GM06990 (cell line): Measurements from ENCODE around the gene CCDC201.

Source experiments
- DNase-seq: peaks from one replicate; pipeline ENCODE4 v3.0.0-alpha.2; 2011; ENCODE audit not compliant: insufficient read length; ENCODE audit errors: extremely low read depth
- H3K27me3 ChIP-seq: replicated peaks from 2 replicates; pipeline ENCODE4 v1.6.0; 2011; ENCODE audit warnings: low read length; ENCODE audit not compliant: control insufficient read depth, insufficient read depth
- H3K36me3 ChIP-seq: 2 replicates; pipeline ENCODE4 v1.5.1; 2011; ENCODE audit warnings: low read length; ENCODE audit not compliant: control insufficient read depth, insufficient read depth
- H3K4me3 ChIP-seq: replicated peaks from 2 replicates; pipeline ENCODE4 v1.5.1; 2011; ENCODE audit warnings: low read depth, mild to moderate bottlenecking, control low read depth, low read length
- CTCF ChIP-seq: IDR thresholded peaks from 2 replicates; pipeline ENCODE4 v1.5.1; 2011; ENCODE audit warnings: low read length, control low read depth, mild to moderate bottlenecking, inconsistent platforms; ENCODE audit not compliant: insufficient read depth, poor library complexity, severe bottlenecking

Gene CCDC201

GRCh38 chr7:45892407-45893035 lies 19.6 kb upstream of the CCDC201 start:
- H3K27me3 ChIP-seq = peaks cover 8% of the 10 kb centered on the region; the same call in 1 of the 2 replicates
- H3K4me3 ChIP-seq = no peak overlapping the region
- H3K36me3 ChIP-seq = no peaks in the 10 kb centered on the region
- TF ChIP-seq CTCF = no peak
- no peak for DNase-seq

GRCh38 chr7:45891462-45892402 lies 18.9 kb upstream of the CCDC201 start:
- DNase-seq = no peak
- TF ChIP-seq CTCF = no peak
- H3K4me3 ChIP-seq = no peak overlapping the region
- H3K27me3 ChIP-seq = peaks cover 8% of the 10 kb centered on the region; the same call in 1 of the 2 replicates
- H3K36me3 ChIP-seq = no peaks in the 10 kb centered on the region

- peak; percentile 53 for TF ChIP-seq CTCF
- no peak for DNase-seq
- no peaks in the 10 kb centered on the region for H3K36me3 ChIP-seq
- peaks cover 8% of the 10 kb centered on the region; the same call in 1 of the 2 replicates for H3K27me3 ChIP-seq
- H3K4me3 ChIP-seq = no peak overlapping the region
These were observed 18.1 kb upstream of the CCDC201 start for GRCh38 chr7:45890902-45891461.

GRCh38 chr7:45890125-45890901 lies 17.4 kb upstream of the CCDC201 start:
- Histone ChIP-seq H3K27me3 (peaks cover 8% of the 10 kb centered on the region; the same call in 1 of the 2 replicates), H3K36me3 (no peaks in the 10 kb centered on the region), H3K4me3 (no peak overlapping the region)
- no peak for DNase-seq
- no peak for TF ChIP-seq CTCF

GRCh38 chr7:45889367-45890067 lies 16.6 kb upstream of the CCDC201 start:
- Histone ChIP-seq H3K36me3 (no peaks in the 10 kb centered on the region), H3K27me3 (peaks cover 9% of the 10 kb centered on the region; the same call in 1 of the 2 replicates), H3K4me3 (no peak overlapping the region)
- TF ChIP-seq CTCF = no peak
- no peak for DNase-seq
